Endodermal cell (in vitro differentiated cells): ENCODE data around the gene CSF1. TPM values are rescaled to one million over a fixed set of nuclear protein-coding genes. Genes with fewer than 3 reads are reported as not detected.

ENCODE experiments used
- DNase-seq: peaks from one replicate; pipeline ENCODE4 v3.0.0-alpha.2; 2017
- H3K27ac ChIP-seq: 2 replicates; pipeline ENCODE4 v1.5.1; 2013; ENCODE audit warnings: mild to moderate bottlenecking, low read depth, low read length, moderate library complexity
- H3K27me3 ChIP-seq: 2 replicates; pipeline ENCODE4 v1.6.1; 2013; ENCODE audit warnings: mild to moderate bottlenecking, low read length, moderate library complexity; ENCODE audit not compliant: insufficient read depth, control insufficient read depth, poor library complexity, severe bottlenecking
- H3K36me3 ChIP-seq: 2 replicates; pipeline ENCODE4 v1.7.0; 2013; ENCODE audit warnings: mild to moderate bottlenecking, low read length, moderate library complexity; ENCODE audit not compliant: control insufficient read depth, insufficient read depth
- H3K4me1 ChIP-seq: one replicate; pipeline ENCODE4 v1.7.0; 2013; ENCODE audit warnings: low read length; ENCODE audit not compliant: control insufficient read depth, insufficient read depth
- H3K4me3 ChIP-seq: 2 replicates; pipeline ENCODE4 v1.5.1; 2013; ENCODE audit warnings: mild to moderate bottlenecking, low read length, moderate library complexity
- H3K9ac ChIP-seq: 2 replicates; pipeline ENCODE4 v1.6.1; 2013; ENCODE audit warnings: mild to moderate bottlenecking, low read length, moderate library complexity; ENCODE audit not compliant: poor library complexity, severe bottlenecking; ENCODE audit errors: extremely low read depth
- H3K9me3 ChIP-seq: 2 replicates; pipeline ENCODE4 v1.6.1; 2013; ENCODE audit warnings: mild to moderate bottlenecking, low read length, moderate library complexity; ENCODE audit not compliant: control insufficient read depth
- H3K27ac Mint-ChIP-seq: 2 replicates; pipeline ENCODE4 v1.8.0; 2020; ENCODE audit warnings: mixed read lengths
- H3K27me3 Mint-ChIP-seq: 2 replicates; pipeline ENCODE4 v1.8.0; 2021; ENCODE audit warnings: mild to moderate bottlenecking, mixed read lengths; ENCODE audit not compliant: insufficient read depth
- H3K36me3 Mint-ChIP-seq: 2 replicates; pipeline ENCODE4 v1.8.0; 2020; ENCODE audit warnings: low read depth, mixed read lengths
- H3K4me1 Mint-ChIP-seq: 2 replicates; pipeline ENCODE4 v1.8.0; 2020; ENCODE audit warnings: mixed read lengths
- H3K4me3 Mint-ChIP-seq: 2 replicates; pipeline ENCODE4 v1.8.0; 2020; ENCODE audit warnings: mild to moderate bottlenecking, moderate library complexity, mixed read lengths
- H3K9me3 Mint-ChIP-seq: 2 replicates; pipeline ENCODE4 v1.8.0; 2020; ENCODE audit warnings: mild to moderate bottlenecking, mixed read lengths
- WGBS, 2 experiments: methylation state at CpG; one replicate each; pipeline versions ENCODE4 v1.1.5 to v1.1.7; 2013; ENCODE audit warnings: missing lambda C conversion rate in 2 of 2, mixed read lengths in 1 of 2; ENCODE audit not compliant: insufficient coverage in 1 of 2, insufficient read length in 1 of 2; 5-methylcytosine and 5-hydroxymethylcytosine counted together
- total RNA-seq, 2 donors: library from RNA; stranded (reverse); fragmentation: NEBNext Ultra II Directional in 1 of 2; extraction: Animal tissue kit (Norgen Biotek cat#: 25700) in 1 of 2; gene quantifications; 2 replicates in 1 of 2; 3 replicates in 1 of 2; pipeline ENCODE4 v1.2.1, GENCODE V29; 2021
- TF ChIP-seq, protein P1 (sequence below): fragments of 200-600 bp; sonication (generic); conservative IDR thresholded peaks from 2 replicates; pipeline ENCODE4 v1.5.0; 2021; ENCODE audit warnings: antibody characterized with exemption, mild to moderate bottlenecking

Gene CSF1
- total RNA-seq, 2 donors from 2014 or later, result 1.0 to 2.1 TPM

DNA sequence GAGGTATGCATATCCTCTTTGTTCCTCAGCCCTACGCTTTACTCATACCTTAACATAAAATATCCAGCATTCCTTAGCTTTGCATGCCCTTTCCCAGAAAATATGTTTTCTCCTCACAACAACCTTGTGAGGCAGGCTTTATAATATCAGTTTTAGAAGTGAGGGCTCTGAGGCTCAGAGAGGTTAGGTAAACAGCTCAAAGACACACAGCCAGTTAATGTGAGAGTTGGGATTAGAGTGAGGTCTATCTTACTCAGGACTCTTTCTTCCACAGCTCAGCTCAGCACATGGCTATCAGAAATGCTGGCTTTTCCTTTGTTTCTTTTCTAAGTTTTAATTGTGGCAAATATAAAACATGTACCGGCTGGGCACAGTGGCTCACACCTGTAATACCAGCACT, 27.9 kb downstream of the CSF1 start:
- H3K36me3 Mint-ChIP-seq, result peaks cover 5% of the 10 kb centered on the region
- Histone ChIP-seq H3K9ac (no peak overlapping the region), H3K36me3 (no peaks in the 10 kb centered on the region), H3K4me1 (peaks cover 2% of the 10 kb centered on the region), H3K27ac (no peak overlapping the region), H3K27me3 (no peaks in the 10 kb centered on the region), H3K9me3 (peaks cover 30% of the 10 kb centered on the region), H3K4me3 (no peak overlapping the region)
- H3K4me1 Mint-ChIP-seq, result peaks cover 23% of the 10 kb centered on the region
- H3K9me3 Mint-ChIP-seq, result peaks cover 28% of the 10 kb centered on the region
- peaks cover 7% of the 10 kb centered on the region for H3K27me3 Mint-ChIP-seq
- WGBS, 2 experiments, result 100% methylated on average over 2 of the region's 2 CpGs; no CpG with 5 or more reads in 1 of the 2 experiments
- no peak overlapping the region for H3K27ac Mint-ChIP-seq
- DNase-seq, result no peak
- no peak overlapping the region for H3K4me3 Mint-ChIP-seq
- TF ChIP-seq, protein P1, sequence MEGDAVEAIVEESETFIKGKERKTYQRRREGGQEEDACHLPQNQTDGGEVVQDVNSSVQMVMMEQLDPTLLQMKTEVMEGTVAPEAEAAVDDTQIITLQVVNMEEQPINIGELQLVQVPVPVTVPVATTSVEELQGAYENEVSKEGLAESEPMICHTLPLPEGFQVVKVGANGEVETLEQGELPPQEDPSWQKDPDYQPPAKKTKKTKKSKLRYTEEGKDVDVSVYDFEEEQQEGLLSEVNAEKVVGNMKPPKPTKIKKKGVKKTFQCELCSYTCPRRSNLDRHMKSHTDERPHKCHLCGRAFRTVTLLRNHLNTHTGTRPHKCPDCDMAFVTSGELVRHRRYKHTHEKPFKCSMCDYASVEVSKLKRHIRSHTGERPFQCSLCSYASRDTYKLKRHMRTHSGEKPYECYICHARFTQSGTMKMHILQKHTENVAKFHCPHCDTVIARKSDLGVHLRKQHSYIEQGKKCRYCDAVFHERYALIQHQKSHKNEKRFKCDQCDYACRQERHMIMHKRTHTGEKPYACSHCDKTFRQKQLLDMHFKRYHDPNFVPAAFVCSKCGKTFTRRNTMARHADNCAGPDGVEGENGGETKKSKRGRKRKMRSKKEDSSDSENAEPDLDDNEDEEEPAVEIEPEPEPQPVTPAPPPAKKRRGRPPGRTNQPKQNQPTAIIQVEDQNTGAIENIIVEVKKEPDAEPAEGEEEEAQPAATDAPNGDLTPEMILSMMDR, result no peak

DNA sequence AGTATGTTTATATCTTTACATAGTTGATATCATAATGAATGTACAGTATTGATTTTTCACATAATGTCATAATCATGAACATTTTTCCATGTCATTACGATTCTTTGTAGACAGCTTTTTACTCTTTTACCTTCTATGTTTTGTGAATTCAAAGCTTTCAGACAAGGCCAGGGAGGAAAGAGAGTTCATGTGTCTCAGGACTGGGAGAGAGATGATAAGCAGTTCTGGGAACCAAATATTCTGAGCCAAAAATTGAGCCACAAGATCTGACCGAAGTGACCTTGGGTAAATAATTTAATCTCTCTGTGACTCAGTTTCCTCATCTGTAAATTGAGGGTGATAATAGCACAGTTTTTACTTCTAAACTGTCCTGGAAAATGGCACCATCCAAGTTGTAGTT, 31.8 kb downstream of the CSF1 start:
- H3K4me3 ChIP-seq, result no peak overlapping the region
- H3K27me3 ChIP-seq, result no peaks in the 10 kb centered on the region
- WGBS, 2 experiments, result 93 to 100% methylated on average over 1 to 2 of the region's 2 CpGs
- no peak overlapping the region for H3K4me3 Mint-ChIP-seq
- no peaks in the 10 kb centered on the region for H3K36me3 ChIP-seq
- H3K27ac Mint-ChIP-seq, result no peak overlapping the region
- no peak overlapping the region for H3K9ac ChIP-seq
- H3K27me3 Mint-ChIP-seq, result peaks cover 12% of the 10 kb centered on the region
- no peaks in the 10 kb centered on the region for H3K4me1 ChIP-seq
- peaks cover 18% of the 10 kb centered on the region for H3K9me3 ChIP-seq
- peaks cover 4% of the 10 kb centered on the region for H3K36me3 Mint-ChIP-seq
- TF ChIP-seq, protein P1, result no peak
- no peak for DNase-seq
- no peaks in the 10 kb centered on the region for H3K4me1 Mint-ChIP-seq
- H3K27ac ChIP-seq, result no peak overlapping the region
- H3K9me3 Mint-ChIP-seq, result peaks cover 18% of the 10 kb centered on the region

DNA sequence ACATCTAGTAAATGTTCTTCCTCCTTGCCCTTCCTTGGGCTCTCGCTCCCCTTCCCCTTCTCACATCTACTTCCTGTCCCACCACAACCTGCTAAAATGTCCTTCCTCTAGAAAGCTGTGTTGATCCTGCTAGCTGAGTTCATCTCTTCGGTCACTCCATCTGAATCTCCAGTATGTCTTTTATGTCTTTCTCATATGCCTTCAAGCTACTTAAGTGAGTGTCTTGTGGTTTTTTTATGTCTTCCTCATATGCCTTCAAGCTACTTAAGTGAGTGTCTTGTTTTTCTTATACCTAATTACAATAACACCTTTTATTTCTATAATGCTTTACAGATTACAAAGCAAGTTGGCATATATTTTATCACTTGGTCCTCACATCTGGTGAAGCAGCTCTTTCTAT, 33.9 kb downstream of the CSF1 start:
- no peaks in the 10 kb centered on the region for H3K27me3 ChIP-seq
- no peaks in the 10 kb centered on the region for H3K36me3 Mint-ChIP-seq
- 87 to 95% methylated on average over 2 of the region's 2 CpGs for WGBS, 2 experiments
- no peak for DNase-seq
- TF ChIP-seq, protein P1, result no peak
- no peak overlapping the region for H3K4me3 ChIP-seq
- H3K27ac ChIP-seq, result no peak overlapping the region
- peaks cover 7% of the 10 kb centered on the region for H3K4me1 Mint-ChIP-seq
- H3K4me1 ChIP-seq, result peaks cover 4% of the 10 kb centered on the region
- H3K27ac Mint-ChIP-seq, result no peak overlapping the region
- H3K9ac ChIP-seq, result no peak overlapping the region
- no peaks in the 10 kb centered on the region for H3K36me3 ChIP-seq
- H3K9me3 ChIP-seq, result no peaks in the 10 kb centered on the region
- H3K4me3 Mint-ChIP-seq, result no peak overlapping the region
- peaks cover 10% of the 10 kb centered on the region for H3K27me3 Mint-ChIP-seq
- peaks cover 3% of the 10 kb centered on the region for H3K9me3 Mint-ChIP-seq
